ENCODE measurements around the gene EPM2A.

The EPM2A gene

DNA sequence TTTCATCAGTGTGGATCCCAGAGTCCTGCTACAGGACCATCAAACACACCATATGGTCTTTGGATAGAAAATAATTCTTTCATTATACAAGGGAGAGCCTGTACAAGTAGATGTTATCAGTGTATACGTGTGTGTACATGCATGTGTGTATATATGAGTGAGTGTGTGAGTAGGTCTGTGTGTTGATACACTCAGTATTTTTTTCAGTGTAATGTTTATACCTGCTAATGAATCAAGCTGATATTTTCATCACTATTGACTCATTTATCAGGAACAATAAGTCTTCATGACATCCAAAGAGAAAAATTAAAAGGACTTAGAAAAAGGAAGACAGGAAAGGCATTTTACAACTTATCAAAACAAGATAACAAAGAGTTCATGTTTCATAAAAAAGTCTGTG is 66.5 kb downstream of the EPM2A start:
- DNase-seq, result no peak

- no peak for DNase-seq
Observed at GRCh38 chr6:145660676-145661075, 74.6 kb downstream of the EPM2A start.

GRCh38 chr6:145656128-145656527 is 79.2 kb downstream of the EPM2A start:
- no peak for DNase-seq

DNA sequence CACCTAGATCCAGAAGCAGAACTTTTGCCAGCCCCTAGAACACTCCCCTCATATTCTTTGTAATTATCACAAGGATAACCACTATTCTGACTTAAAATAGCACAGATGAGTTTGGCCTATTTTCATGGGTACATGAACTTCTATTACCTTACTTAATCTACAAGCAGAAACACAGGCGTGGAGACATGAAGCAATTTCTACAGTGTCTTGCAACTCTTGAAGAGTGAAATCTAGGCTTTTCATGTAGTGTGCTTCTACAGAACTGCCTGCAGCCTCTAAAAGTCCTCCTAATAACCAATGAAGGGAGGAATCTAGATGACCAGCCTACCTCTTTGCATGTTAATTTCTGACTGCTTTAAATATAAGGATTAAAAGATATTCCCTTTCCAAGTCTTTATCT is 82.7 kb downstream of the EPM2A start:
- DNase-seq, result no peak

GRCh38 chr6:145651988-145652387 is 83.3 kb downstream of the EPM2A start:
- no peak for DNase-seq

DNA sequence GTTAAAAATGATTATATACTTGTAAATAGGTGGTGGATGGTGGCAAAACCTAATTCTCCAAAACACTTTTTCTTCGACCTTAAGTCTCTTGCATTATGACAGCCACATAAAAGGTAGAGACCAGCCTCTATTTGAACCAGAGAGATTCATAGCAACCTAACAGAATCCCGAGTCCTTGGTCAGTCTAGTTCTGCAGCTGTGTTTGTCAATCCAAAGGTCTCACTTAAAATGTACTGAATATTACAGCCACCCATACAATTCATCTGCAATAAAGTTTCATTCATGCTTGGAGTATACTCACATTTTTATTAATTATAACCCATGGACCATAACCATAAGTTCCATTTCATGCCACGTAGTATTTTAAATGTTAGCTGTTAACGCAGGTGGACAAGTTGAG is 87.2 kb downstream of the EPM2A start:
- no peak for DNase-seq

DNA sequence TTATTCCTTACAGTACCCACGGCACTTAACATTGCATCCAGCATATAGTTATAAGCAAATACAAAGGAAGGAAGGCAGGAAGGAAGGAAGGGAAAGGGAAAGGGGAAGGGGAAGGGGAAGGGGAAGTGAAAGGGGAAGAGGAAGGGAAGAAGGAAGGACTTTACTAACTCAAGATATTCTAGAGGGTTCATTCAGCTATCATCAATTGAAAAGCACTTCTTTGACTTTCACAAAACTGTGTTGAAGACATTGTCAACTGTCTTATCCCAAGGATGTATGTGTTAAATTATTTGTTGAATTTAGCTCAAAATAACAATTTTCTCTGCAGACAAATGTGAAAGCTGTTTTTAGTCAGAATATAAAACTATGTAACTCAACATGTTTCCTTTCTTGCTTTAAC is 87.7 kb downstream of the EPM2A start:
- DNase-seq, result no peak

- no peak for DNase-seq
Observed at GRCh38 chr6:145643760-145644159, 91.6 kb downstream of the EPM2A start.

DNA sequence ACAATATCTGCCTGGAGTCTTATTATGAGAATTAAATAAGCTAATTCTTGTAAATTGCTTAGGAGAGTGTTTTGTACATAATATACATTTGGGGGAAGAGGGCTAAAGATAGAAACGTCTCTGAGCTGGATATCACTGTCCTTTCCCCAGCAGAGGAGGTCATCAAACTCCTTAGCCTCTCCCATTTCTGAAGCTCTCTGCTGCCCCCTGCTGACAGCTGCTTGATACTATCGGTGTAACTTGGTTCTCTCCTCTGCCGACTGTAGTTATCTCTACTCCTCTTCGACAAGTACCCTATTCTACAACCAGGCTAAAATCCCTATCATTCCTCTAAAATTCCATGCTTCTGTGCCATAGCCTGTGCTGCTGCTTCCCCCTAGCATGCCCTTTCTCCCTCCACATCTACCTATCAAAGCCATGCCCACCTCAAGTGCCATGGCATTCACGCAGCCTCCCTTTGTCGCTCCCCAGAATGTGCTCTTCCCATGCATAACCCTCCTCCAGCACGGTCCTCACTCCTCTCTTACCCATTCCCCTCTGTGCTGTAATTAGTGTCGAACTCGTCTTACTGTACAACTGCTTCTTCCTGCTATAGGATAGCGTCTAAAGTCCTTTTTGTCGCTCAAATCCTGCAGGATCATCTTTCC is 101.2 kb downstream of the EPM2A start:
- DNase-seq, result peak; percentile 81

GRCh38 chr6:145632971-145633370 is 102.3 kb downstream of the EPM2A start:
- DNase-seq, result no peak

DNA sequence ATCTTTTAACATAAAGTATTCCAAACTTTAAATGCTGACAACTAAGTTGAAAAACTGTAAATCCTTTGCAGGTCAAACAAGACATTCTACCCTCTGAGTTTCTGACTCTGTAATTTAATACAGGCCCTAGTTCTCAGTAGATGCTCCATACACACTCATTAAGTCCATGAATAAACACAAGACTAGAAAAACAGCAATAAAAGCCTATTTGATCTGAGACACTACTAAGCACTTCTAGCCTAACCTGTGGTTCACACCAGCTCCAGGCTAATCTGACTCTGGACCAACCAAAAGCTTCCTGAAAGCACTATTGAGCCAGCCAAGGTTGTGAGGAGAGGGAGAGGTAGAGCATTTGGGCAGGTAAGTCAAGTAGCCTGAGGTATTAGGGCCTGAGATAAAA is 103.9 kb downstream of the EPM2A start:
- no peak for DNase-seq

- DNase-seq, result no peak
Observed at GRCh38 chr6:145630598-145630997, 104.7 kb downstream of the EPM2A start.

- no peak for DNase-seq
Observed at GRCh38 chr6:145629478-145629877, 105.8 kb downstream of the EPM2A start.

GRCh38 chr6:145627451-145627850 is 107.9 kb downstream of the EPM2A start:
- no peak for DNase-seq

DNA sequence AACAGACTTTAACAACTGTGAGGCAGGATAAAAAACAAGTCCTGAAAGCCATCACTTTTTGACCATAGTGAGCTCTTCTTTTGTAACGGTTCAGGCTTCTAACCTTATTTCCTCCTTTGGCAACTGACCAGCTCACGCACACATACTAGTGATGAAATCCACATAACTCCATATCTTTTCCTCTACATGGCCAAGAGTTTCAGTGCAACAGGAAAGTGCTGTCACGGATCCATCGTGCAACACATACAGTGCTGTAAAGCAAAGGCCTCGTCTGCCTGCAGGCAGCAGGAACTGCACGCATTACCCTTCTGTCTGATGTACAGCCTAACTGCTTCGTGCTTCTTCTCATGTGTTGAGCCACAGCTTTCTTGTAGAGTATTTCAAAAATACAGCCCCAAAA is 108.5 kb downstream of the EPM2A start:
- no peak for DNase-seq

- no peak for DNase-seq
Observed at GRCh38 chr6:145623231-145623630, 112.1 kb downstream of the EPM2A start.

- DNase-seq, result no peak
Observed at GRCh38 chr6:145621776-145622175, 113.5 kb downstream of the EPM2A start.

DNA sequence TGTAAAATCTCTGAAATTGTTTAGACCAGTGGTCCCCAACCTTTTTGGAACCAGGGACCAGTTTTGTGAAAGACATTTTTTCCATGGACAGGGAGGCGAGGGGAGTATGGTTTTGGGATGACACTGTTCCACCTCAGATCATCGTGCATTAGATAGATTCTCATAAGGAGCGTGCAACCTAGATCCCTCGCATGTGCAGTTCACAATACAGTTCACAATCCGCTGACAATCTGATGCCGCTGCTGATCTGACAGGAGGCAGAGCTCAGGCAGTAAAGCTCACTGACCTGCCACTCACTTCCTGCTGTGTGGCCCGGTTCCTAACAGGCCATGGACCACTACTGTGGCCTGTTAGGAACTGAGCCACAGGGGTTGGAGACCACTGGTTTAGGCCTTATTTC is 115.2 kb downstream of the EPM2A start:
- DNase-seq, result no peak

- no peak for DNase-seq
Observed at GRCh38 chr6:145609521-145609920, 125.8 kb downstream of the EPM2A start.

GRCh38 chr6:145608850-145609249 is 126.5 kb downstream of the EPM2A start:
- no peak for DNase-seq

DNA sequence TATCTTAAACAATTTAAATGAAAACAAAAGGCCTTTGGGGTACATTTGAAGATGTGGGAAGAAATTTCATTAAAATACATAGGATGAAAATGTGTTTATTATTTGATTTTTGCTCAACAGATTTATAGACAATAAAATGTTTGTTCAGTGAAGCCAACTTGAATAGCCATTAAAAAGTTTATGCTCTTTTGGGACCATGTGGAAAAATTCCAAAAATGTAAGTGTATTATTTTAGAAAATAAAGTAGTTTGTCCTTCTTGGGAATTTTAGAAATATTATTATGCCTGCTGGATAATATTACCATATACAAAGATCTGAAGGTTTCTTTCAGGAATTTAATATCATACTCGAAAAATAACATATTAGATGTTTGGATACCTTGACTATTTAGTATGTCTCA is 131.3 kb downstream of the EPM2A start:
- DNase-seq, result no peak

- DNase-seq, result no peak
Observed at GRCh38 chr6:145603424-145603833, 131.9 kb downstream of the EPM2A start.

- no peak for DNase-seq
Observed at GRCh38 chr6:145602726-145603326, 132.5 kb downstream of the EPM2A start.

GRCh38 chr6:145601397-145601796 is 133.9 kb downstream of the EPM2A start:
- DNase-seq, result no peak

DNA sequence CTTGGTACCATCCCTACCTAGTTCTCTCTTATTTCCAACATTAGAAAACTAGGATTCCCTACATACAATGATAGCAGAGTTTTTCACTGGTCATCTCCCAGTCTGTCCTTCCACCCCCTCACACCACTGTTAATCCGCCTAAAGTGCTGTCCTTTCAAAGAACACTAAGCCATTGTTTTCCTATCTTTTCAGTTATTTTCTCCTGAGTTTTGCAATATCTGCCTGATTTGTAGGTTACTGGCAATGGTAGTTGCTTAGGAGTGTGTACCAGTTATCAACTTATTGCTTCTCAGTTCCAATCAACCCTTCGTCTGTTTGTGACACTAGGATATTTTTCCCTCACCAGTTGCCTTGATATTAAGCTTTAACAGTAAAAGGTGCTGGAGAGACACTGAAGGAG is 135.0 kb downstream of the EPM2A start:
- no peak for DNase-seq

Data from left hindlimb (tissue), 1 donor.